Pulmonary artery endothelial cell (primary cell): ENCODE results near the gene ARAP2. TPM values are rescaled to one million over a fixed set of nuclear protein-coding genes. Genes with fewer than 3 reads are reported as not detected.

Source experiments
- DNase-seq: peaks from one replicate; pipeline ENCODE4 v3.0.0-alpha.2; 2011; ENCODE audit warnings: low read depth, low spot score
- total RNA-seq: library from RNA; depleted of rRNA; stranded (reverse); fragments of >200 nt; gene quantifications from 2 replicates; pipeline ENCODE4 v1.2.3, GENCODE V29; 2014

ARAP2 gene, protein sequence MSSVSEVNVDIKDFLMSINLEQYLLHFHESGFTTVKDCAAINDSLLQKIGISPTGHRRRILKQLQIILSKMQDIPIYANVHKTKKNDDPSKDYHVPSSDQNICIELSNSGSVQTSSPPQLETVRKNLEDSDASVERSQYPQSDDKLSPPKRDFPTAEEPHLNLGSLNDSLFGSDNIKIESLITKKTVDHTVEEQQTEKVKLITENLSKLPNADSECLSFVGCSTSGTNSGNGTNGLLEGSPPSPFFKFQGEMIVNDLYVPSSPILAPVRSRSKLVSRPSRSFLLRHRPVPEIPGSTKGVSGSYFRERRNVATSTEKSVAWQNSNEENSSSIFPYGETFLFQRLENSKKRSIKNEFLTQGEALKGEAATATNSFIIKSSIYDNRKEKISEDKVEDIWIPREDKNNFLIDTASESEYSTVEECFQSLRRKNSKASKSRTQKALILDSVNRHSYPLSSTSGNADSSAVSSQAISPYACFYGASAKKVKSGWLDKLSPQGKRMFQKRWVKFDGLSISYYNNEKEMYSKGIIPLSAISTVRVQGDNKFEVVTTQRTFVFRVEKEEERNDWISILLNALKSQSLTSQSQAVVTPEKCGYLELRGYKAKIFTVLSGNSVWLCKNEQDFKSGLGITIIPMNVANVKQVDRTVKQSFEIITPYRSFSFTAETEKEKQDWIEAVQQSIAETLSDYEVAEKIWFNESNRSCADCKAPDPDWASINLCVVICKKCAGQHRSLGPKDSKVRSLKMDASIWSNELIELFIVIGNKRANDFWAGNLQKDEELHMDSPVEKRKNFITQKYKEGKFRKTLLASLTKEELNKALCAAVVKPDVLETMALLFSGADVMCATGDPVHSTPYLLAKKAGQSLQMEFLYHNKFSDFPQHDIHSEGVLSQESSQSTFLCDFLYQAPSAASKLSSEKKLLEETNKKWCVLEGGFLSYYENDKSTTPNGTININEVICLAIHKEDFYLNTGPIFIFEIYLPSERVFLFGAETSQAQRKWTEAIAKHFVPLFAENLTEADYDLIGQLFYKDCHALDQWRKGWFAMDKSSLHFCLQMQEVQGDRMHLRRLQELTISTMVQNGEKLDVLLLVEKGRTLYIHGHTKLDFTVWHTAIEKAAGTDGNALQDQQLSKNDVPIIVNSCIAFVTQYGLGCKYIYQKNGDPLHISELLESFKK (N-terminal part only)
- total RNA-seq = 0.14 and 0.33 TPM in 2 replicates

GRCh38 chr4:36244257-36245082, at the start of gene ARAP2:
Gene ARAP2, minus strand, starts transcription at chr4:36244514. Its CDS starts 15,028 bp downstream, at chr4:36229486.
- DNase-seq = no peak

- DNase-seq = no peak
These were observed 48.4 kb upstream of the ARAP2 start for GRCh38 chr4:36292556-36293188.

GRCh38 chr4:36290641-36291040, 46.3 kb upstream of the ARAP2 start:
- no peak for DNase-seq

DNA sequence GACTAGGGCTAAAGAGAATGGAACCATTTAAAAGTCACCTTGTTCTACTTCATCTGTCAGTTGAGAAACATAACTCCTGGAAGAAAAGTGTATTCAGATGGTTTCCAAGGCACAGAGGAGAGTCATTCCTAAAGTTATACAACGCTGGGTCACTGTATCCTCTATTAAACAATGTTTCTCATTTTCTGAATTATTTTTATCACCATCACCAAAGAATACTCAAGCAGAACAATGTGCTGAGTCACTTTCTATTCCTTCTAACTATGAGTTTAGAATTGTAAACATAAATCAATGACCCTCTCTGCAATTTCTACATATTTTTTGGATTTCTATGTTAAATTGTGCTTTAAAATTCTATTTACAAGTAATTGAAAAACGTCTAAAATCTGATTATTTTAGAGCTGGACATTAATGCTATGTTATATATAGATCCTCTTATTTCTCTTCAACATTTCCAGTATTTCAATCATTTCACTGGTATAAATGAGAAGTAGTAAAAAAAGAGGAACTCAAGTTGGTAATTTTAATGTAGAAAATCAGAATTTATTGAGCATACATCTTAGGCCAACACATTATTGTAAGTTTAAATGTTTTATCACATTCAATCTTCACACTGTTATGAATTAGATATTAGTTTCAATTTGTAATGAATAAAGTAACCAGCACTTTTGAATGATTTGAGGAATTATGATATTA, 44.6 kb upstream of the ARAP2 start:
- DNase-seq = no peak

GRCh38 chr4:36286481-36286871, 42.2 kb upstream of the ARAP2 start:
- no peak for DNase-seq

- DNase-seq = no peak
These were observed 41.6 kb upstream of the ARAP2 start for GRCh38 chr4:36285784-36286480.

DNA sequence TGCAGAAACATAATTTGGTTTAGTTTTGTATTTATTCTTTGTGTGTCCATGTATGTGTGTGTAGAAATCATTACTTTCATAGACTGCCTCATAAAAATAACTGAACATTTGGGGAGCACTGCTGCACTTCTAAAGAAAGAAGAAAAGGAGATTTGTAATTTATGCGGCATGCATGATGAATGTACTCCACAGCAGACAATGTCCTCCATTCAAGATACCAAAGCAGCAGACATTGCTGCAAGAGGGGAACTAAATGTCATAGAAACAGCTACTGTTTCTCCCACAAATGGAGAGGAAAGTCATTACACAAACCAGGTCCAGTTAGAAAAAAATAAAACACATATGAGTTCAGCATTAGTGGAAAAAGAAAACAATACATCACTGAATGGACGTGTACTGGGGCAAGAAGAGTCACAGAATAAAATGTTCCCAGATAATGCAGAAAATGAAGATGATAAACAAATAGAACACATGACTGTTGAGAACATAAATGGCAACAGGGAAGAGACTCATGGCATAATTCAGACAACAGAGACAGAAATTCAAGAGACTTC, 39.7 kb upstream of the ARAP2 start:
- DNase-seq = no peak

GRCh38 chr4:36282503-36283030, 38.3 kb upstream of the ARAP2 start:
- no peak for DNase-seq

- DNase-seq = no peak
These were observed 37.2 kb upstream of the ARAP2 start, which contains the start of gene DTHD1 for GRCh38 chr4:36281384-36282106. Gene DTHD1, plus strand, starts transcription at chr4:36281616. Its CDS starts 143 bp downstream, at chr4:36281759.

DNA sequence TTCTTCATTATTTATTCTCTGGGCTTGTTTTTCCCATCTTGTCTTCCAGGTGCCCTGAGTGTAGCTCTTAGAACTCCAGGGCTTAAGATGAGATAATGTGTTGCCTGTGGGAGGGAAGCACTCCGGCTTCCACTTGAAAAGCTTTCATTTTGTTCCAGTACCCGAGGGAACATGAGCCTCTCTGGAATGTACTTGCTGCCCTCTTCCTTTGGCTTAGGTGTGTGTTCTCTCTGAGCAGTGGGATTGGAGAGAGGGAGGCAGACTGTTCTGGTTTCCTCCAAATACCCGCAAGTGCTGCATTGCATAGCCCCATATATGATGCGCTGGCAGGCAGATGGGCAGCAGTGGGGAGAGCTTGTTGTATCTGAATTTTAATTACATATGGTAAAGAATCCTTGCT, 36.2 kb upstream of the ARAP2 start:
- DNase-seq = no peak

- no peak for DNase-seq
These were observed 34.5 kb upstream of the ARAP2 start for GRCh38 chr4:36278789-36279188.

- no peak for DNase-seq
These were observed 33.2 kb upstream of the ARAP2 start for GRCh38 chr4:36277533-36277932.

DNA sequence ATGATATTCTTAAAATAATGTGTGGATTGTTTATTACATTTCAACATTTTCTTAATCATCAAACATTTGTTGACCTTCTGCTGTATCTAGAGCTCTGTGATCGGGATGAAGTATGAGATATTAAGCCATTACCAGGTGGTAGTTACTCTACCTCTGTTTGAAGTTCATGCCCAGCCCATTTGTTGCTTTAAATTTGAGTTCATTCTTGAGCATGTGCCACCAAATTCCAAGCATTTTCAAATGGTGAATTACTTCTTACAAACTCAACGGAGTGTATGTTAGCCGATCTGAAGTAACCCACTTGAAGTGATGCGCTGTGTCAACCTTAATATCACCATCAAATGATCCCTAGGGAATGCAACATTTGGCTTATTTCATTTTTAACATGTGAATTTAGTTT, 29.8 kb upstream of the ARAP2 start:
- DNase-seq = no peak

- DNase-seq = no peak
These were observed 29.0 kb upstream of the ARAP2 start for GRCh38 chr4:36273276-36273675.

DNA sequence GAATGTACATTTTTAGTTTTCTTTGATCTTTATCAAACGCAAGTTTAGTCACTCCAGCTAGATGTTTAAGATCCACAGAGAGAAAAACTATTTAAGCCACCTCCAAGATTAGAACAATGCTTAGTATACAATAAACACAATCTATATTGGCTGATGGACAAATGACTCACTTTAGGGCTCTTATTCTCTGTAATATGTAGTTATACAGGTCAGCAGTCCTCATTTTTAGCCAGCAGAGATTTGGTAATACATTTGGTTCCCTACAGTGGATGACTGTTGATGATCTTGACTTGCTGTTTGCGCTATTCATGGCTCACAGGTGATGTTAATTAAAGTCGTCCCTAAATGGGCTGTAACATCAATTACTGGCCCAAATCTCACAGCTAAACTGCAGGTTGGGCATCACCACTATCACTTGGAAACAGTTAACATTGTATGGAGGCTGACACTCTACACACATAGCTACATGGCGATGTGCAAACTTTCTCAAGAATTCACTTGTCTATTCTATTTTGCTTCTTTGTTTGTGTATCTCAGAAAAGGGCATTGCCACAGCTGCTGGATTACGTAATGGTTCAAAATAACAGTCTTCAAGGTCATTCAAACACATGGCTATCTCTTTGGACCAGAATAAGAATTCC, 25.3 kb upstream of the ARAP2 start:
- no peak for DNase-seq

- DNase-seq = no peak
These were observed 24.8 kb upstream of the ARAP2 start for GRCh38 chr4:36269101-36269500.

- no peak for DNase-seq
These were observed 23.4 kb upstream of the ARAP2 start for GRCh38 chr4:36267486-36268268.
